GM18519 (cell line): ENCODE results near the gene LRTM1.

Experiments used
- ATAC-seq: cut with Tn5 transposase; IDR thresholded peaks from one replicate; pipeline ENCODE4 v1.9.1; 2021; ENCODE audit warnings: mild to moderate bottlenecking, moderate library complexity; ENCODE audit not compliant: unreplicated experiment, low FRiP score

LRTM1 gene

DNA sequence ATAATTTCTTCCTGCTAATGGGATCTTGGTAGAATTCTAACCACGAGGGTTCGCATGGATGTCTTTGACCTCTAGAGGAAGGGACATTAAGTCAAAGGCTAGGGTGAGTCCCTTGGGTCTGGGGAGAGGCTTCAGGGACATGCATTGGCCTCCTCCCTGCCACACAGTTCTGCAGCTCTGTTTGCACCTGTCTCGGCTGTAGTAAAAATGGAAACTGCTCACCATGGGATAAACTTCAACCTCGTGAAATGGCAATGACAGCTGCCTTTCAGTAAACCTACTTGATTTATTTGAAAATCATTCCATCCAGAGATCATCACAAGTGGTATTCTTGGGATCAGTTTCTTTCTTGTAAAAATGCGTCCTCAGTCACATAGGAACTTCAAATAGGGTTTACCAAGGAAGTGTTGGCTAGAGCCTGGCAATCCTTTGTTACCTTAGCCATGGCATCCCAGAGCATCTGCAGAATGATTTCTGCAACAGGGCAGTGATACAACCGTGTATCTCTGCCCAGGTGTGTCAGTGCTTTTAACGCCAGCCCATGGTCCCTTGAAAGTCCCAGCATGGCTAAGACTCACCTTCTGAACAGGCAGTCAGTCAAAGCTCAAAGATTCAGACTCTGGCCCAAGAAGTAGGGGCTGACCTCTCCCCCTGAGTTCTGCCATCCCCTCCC is 14.0 kb upstream of the LRTM1 start:
- no peak for ATAC-seq

DNA sequence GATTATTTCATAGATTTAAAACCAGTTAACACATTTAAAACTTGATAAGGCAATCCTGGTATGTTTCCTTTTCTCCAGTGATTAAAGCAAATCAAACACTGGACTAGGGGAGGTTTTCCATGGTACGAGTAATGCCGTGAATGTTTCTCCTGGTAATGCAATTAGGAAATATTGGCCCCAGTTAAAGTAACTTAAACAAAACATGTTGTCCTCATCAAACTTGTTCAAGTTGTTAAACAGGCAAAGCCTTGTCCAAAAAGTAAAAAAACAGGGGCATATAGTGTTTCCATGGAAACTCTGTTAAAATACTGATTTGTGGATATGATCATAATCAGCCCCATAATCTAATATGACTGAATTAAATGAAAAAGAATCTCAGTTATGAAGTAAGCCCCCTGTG is 13.1 kb upstream of the LRTM1 start:
- no peak for ATAC-seq

DNA sequence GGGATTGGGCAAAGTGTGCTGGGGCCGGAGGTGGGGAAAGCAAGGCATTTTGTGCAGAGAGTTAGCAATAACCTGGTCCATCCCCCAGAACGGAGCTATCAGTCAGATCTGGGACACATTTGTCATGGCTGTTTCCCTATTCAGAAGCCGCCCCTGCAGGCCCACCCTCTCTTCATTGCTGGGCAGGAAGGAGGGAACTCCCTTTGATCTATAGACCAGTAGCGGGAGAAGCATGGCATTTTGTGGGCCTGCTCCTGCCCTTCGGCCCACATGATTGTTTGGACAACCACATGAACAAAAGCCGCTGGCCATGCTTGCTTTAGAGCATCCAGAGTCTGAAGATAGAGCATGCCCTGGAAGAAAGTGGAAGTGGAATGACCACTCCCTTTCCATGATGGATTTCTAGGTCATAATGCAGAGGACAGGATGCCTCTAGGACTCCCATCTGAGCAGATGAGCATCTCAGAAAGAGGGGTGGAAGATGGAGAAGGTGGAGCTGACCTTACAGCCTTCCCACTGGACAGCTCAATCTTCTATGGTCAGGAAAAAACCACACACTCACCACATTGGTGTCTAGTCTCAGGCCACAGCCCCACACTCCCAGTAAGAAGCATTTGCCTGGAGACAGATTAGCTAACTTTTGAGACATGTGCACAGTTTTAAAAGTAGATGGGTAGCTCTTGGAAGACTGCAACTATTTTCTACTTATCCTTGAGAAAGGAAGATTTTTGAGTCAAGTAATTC is 11.9 kb upstream of the LRTM1 start:
- no peak for ATAC-seq

DNA sequence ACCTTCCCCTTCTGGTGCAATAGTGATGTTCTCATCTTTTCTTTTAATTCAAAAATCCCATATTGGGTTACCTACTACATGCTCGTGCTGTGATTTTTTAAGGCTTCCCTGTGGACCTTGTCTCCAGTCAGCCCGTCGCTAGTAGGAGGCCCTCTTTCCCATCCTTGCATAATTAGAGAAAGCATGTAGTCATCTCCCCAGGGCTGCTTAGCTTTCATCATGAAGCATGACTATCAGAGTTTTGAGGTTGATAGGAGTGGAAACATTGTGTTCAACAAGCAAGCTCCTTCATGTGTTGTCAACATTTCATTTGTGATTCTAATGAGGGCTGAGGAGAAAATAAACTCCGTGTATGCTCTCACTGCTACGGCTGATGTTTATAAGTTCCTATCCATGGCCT is 8.7 kb upstream of the LRTM1 start:
- ATAC-seq = no peak

- no peak for ATAC-seq
Measured at GRCh38 chr3:54935869-54936268, 8.0 kb upstream of the LRTM1 start.

DNA sequence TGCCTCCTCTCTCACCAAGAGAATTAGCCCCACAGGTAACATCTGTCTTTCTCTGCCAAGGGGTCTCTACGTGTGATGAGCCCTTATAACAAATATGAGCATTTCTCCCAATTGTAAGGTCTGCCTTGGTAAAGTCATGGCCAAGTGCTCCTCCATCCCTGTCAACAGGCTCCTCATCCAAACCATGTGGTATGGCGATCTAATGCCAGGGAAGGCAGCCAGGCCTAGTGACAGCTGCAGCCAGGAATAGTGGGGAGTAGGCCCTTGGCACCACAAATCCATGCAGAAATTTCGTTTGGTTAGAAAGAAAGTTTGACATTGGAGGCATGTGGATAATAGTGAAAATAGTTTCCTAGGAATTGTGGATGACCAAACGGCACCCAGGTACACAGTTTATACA is 4.7 kb upstream of the LRTM1 start:
- no peak for ATAC-seq

DNA sequence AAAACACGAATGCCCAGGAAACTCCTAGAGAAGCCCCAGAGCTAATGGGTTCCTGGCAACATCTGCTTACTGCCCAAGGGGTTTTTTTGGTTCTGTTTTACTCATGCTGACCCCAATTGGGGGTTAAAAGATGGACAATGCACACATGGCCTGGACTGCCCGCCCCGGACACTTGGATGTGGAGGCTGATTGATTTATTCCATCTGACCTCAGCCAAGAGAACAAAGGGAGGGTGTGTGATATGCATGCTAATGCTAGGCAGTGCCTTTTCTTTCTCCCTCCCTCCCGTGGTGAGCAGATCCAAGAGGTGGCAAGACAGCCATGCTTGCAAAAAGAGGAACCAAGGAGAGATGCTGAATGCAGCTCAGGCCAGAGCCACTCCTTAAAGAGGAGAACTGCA is 3.3 kb upstream of the LRTM1 start:
- ATAC-seq = no peak

DNA sequence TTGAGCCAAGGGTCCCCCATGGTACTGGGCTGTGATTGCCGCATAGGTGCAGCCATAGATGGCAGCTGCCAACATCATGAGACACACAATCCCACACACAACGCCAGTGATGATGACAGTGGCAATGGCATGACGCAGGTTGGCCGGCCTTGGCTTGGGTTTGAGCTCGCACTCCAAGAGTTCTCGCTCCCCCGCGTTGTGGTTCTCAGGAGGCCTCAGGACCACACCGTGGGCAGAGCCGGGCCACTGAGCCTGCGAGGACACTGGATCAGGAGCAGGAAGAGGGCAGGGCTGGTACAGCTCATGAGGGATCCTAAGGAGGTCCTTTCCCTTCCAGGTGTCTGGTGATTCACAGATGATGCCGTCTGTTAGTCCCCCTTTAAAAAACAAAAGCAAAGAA is 9.3 kb downstream of the LRTM1 start:
- no peak for ATAC-seq

DNA sequence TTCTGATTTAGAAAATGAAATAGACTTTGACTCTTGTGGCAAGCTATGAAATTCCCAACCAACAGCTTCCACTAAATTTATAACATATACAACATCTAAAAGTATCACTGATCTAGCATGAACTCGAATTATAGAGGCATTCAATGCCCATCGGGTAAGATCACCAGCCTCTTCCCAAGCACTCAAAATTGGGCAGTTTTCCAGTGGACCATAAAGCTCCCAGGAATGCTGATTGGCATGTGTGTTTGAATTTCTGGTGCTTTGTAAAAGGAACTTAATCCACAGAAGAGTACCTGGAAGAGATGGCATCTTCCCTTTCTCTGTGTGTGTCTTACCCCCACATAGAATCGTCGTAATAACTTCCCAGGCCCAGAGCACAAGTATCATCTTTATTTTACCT is 10.0 kb downstream of the LRTM1 start:
- no peak for ATAC-seq

- ATAC-seq = no peak
Measured at GRCh38 chr3:54917174-54917573, 10.7 kb downstream of the LRTM1 start.

DNA sequence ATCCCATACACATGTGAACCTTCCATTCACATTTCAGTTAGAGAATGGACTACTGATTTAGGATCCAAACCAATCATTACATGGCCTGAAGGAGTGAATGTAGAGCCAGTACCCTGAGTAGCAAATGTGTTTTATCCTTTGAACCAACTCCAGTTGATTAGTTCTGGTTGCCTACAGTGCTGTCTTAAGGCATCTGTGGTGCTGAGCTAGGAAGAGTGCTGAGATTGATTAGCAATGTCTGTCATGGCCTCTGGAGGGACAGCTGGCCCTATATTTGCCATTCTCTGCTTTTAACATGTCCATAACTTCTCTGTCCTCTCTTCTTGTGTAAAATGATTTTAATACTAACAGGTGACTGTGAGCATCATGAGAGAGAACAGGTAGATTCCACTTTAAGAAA is 11.1 kb downstream of the LRTM1 start:
- ATAC-seq = no peak

DNA sequence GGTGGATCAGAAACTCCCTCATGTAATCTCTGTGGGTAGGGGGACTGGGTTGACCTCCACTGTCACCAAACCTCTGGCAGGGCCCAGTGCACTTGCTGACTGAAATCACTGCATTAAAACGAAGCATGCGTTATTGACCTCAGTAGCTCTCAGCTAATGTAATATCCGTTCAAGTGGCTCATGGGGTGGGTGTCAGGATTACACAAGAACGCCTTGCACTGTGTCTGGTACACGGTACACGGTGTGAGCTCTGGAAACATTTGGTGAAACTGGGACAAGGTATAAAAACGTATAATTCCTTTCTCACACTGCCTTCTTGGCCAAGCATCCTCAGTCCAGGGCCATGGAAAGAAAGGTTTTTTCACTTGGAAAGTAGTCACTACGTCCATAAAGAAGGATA is 11.9 kb downstream of the LRTM1 start:
- ATAC-seq = no peak

- no peak for ATAC-seq
Measured at GRCh38 chr3:54915181-54915580, 12.7 kb downstream of the LRTM1 start.

DNA sequence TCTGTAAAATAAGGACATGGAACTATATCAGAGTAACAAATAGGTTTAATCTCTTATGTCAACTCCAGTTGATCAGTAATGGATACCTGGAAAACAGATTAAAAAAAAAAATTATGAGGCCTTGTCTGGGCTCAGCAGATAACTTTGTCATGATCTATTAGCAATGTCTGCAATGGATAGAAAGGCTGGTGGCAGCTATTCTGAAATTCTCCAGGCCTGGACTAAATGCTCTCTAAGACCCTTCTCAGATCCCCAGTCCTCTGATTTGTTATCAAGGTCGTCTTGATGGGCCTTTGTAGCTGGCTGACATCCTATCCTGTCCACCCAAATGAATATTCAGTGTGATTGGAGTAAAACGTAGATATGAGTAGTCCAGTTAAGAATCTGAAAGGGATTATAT is 13.7 kb downstream of the LRTM1 start:
- no peak for ATAC-seq

DNA sequence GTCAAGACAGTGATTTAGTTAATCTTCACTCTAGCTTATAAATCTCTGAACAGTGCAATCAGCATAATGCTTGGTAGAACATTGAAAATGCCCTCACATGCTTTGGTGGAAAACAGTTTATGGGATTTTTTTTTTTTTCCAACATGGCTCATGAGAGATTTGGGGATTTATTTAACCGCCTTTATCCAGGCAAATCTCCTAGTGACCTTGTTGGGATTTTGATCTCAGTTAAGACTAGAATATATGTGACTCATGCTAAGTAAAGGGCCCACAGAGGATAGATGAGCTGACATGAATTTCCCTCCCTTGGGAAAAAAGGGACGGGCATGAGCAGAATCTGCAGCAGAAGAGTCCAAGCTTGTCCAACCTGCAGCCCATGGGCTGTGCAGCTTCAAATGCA is 18.7 kb downstream of the LRTM1 start:
- ATAC-seq = no peak

GRCh38 chr3:54906763-54907162 is 21.1 kb downstream of the LRTM1 start:
- no peak for ATAC-seq

DNA sequence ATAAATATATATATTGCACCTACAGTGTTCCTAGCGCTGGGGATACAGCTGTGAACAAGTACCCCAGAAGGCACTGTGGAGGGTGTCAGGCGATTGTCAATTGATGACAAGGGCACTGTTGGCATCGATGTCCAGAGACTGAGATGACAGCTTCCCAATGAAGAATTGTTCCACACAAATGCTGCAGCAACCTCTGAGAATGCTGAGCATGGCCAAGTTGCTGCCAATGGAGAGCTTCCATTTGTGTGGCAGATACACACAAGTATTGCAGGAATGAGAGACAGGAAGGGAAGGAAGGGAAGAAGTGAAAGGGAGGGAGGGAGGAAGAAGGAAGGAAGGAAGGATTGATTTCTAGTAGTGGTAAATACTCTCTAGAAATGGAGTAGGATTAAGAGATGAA is 21.9 kb downstream of the LRTM1 start:
- no peak for ATAC-seq

- ATAC-seq = no peak
Measured at GRCh38 chr3:54905261-54905888, 22.5 kb downstream of the LRTM1 start.

GRCh38 chr3:54901906-54902685 is 25.8 kb downstream of the LRTM1 start:
- ATAC-seq = no peak

- ATAC-seq = no peak
Measured at GRCh38 chr3:54900838-54901591, 26.8 kb downstream of the LRTM1 start.
